Measurements from ENCODE around the gene MGLL.

MGLL gene

GRCh38 chr3:127780536-127781400 is 41.5 kb downstream of the MGLL start:
- Mint-ChIP-seq H3K27ac (no peak overlapping the region), H3K4me1 (no peaks in the 10 kb centered on the region), H3K27me3 (no peaks in the 10 kb centered on the region), H3K4me3 (no peak overlapping the region), H3K36me3 (no peaks in the 10 kb centered on the region), H3K9me3 (no peaks in the 10 kb centered on the region)

DNA sequence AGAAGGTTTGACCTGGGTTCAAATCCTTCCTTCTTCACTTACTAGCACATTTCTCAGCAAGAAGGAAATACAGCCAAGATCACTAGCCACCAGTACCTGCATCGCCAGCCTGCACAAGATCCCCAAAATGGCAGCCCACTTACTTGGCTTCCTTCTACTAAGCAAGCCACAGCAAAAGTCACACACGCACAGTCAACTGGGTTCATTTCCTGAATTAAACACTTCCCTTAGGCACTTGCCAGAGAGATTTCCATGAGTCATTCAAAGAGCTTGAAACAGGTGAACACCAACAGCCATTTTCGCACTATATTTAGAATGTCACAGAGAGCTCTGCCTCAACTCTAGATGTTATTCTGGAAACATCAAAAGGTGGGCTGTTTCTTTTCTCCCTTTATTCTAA is 42.6 kb downstream of the MGLL start:
- Mint-ChIP-seq H3K36me3 (peaks cover 2% of the 10 kb centered on the region), H3K27ac (no peak overlapping the region), H3K27me3 (peaks cover 2% of the 10 kb centered on the region), H3K4me1 (peaks cover 3% of the 10 kb centered on the region), H3K4me3 (no peak overlapping the region), H3K9me3 (no peaks in the 10 kb centered on the region)

DNA sequence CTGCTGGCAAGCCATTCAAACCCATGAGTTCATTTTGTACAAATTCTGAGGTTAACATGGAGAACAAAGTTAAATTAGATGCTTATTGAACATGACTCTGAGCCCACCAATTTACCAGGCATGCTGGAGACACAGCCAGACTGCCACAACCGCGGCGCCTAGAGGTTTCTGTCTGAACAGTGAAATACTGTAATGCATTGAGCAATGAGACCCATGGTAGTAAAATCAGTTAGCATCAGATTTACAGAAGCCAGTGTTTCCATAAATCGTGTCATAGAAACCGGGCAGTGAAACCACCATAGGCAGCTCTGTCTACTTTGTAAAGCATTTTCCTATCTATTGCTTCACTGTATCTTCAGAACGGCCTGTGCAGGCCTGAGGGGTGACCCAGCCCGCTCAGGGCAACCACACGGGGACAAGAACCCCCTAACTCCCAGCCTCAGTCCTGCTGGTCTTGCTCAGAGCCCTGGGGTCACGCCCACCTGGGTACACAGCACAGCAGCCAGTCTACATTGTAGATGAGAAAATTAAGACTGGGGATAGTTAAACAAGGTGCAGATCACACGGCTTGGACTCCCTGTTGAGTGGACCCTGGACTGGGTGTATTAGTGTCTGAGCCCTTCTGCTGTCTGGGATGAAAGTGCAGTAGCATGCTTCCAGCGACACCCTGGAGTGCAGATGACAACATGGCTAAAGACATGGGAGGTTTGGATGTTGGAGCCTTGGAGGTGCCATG is 44.2 kb downstream of the MGLL start:
- Mint-ChIP-seq H3K4me3 (no peak overlapping the region), H3K9me3 (no peaks in the 10 kb centered on the region), H3K4me1 (peaks cover 3% of the 10 kb centered on the region), H3K27me3 (peaks cover 2% of the 10 kb centered on the region), H3K27ac (no peak overlapping the region), H3K36me3 (peaks cover 2% of the 10 kb centered on the region)

DNA sequence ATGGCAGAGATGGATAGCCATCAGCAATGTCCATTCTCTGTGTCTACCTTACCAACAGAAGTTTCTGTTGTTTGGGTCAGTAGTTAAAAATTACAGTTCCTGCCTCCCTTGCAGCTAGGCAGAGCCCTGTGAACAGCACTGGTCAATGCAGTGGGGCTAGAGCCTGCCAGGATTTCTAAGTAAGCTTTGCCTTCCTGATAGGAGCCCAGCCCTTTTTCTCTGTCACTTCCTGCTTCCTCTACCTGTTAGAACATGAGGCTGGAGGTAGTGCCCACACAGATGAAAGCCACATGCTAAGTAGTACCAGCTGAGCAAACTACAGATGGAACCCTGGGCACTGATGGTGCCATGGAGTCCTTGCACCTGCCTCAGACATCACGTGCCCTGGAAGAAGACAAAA is 45.0 kb downstream of the MGLL start:
- Mint-ChIP-seq H3K4me3 (no peak overlapping the region), H3K9me3 (no peaks in the 10 kb centered on the region), H3K27me3 (peaks cover 2% of the 10 kb centered on the region), H3K4me1 (peaks cover 3% of the 10 kb centered on the region), H3K27ac (no peak overlapping the region), H3K36me3 (peaks cover 2% of the 10 kb centered on the region)

DNA sequence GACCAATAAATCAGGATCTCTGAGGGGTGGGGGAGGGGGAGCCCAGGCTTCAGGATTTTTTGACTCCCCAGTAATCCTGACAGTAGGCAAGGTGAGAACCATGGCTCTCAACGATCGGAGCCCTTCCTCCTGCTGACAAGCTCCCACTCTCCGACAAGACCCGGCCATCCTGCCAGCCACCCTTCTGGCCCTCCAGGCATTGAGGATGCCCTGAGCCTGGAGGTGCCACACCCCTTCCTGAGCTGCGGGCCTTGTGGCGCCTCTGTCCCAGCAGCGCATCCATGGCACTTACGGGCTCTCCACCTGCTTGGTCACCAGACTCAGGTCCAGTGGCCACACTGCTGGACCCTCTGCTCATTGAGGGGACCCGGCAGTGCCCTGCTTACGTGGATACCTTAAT is 46.0 kb downstream of the MGLL start:
- Mint-ChIP-seq H3K36me3 (peaks cover 2% of the 10 kb centered on the region), H3K27me3 (peaks cover 2% of the 10 kb centered on the region), H3K4me3 (no peak overlapping the region), H3K9me3 (no peaks in the 10 kb centered on the region), H3K4me1 (peaks cover 3% of the 10 kb centered on the region), H3K27ac (no peak overlapping the region)

DNA sequence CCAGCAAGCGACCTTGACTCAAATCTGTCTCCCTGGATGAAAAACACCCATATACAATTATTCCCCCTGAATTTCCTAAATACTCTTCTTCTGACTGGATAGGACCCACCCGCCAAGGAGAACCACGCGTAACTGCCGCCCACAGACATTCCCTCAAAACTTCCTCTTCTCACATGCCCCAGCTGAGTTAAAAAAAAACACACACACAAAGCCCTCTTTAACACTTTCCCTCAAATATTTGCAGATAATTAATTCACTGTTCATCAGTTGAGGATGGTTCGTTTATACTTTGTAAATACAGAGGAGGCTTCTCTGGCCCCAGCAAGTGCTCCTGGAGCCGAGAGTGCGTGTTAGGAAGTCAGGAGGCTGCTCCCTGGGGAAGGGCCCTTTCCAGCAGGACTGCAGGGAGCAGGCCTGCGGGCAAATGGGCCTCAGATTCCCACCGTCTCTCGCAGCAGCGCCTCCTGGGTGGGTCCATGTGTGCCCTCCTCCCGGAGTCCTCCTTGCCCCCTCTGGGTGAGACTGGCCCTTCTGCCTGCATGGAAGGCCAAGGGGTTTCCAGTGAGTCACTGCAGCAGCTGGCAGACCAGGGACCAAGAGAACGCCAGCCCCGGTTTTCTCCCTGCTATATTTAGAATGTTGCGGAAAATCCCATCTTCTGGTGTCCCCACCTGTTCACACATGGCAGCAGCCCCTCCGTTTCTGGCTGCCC is 46.8 kb downstream of the MGLL start:
- Mint-ChIP-seq H3K27me3 (peaks cover 2% of the 10 kb centered on the region), H3K4me1 (peaks cover 3% of the 10 kb centered on the region), H3K9me3 (no peaks in the 10 kb centered on the region), H3K36me3 (peaks cover 2% of the 10 kb centered on the region), H3K27ac (peak overlapping the region; percentile 78), H3K4me3 (no peak overlapping the region)

GRCh38 chr3:127774647-127775046 is 47.7 kb downstream of the MGLL start:
- Mint-ChIP-seq H3K9me3 (no peaks in the 10 kb centered on the region), H3K36me3 (peaks cover 2% of the 10 kb centered on the region), H3K27ac (no peak overlapping the region), H3K4me1 (peaks cover 3% of the 10 kb centered on the region), H3K27me3 (peaks cover 2% of the 10 kb centered on the region), H3K4me3 (no peak overlapping the region)

DNA sequence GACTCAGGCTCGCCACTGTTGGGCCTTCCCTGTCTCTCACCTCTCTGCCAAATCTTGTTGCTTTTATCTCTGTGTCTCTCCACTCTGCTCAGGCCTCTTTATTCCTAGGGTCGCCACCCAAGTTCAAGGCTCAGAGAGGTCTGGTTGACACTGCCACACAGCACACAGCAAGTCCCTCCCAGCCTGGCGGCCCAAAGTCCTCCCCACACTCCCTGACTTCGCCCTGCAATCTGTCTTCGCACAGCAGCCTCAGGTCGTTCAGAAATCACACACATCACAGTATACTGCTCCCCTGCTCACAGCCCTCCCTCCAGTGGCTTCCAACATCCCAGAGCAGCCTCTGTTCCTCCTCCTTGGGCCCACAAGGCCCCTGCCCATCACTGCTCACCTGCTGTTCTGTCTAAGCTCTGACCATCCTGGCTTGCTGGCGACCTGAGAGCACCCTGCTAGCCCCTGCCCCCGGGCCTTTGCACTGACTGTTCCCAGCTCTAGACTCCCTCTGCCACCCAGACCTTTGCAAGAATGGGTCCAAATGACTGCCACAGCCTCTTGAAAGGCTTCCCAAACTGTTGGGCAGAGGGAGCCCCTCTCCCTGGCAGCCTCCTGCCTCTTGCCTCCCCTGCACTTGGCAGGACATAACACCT is 48.4 kb downstream of the MGLL start:
- Mint-ChIP-seq H3K27me3 (peaks cover 2% of the 10 kb centered on the region), H3K27ac (no peak overlapping the region), H3K4me1 (peaks cover 3% of the 10 kb centered on the region), H3K9me3 (no peaks in the 10 kb centered on the region), H3K4me3 (no peak overlapping the region), H3K36me3 (peaks cover 2% of the 10 kb centered on the region)

DNA sequence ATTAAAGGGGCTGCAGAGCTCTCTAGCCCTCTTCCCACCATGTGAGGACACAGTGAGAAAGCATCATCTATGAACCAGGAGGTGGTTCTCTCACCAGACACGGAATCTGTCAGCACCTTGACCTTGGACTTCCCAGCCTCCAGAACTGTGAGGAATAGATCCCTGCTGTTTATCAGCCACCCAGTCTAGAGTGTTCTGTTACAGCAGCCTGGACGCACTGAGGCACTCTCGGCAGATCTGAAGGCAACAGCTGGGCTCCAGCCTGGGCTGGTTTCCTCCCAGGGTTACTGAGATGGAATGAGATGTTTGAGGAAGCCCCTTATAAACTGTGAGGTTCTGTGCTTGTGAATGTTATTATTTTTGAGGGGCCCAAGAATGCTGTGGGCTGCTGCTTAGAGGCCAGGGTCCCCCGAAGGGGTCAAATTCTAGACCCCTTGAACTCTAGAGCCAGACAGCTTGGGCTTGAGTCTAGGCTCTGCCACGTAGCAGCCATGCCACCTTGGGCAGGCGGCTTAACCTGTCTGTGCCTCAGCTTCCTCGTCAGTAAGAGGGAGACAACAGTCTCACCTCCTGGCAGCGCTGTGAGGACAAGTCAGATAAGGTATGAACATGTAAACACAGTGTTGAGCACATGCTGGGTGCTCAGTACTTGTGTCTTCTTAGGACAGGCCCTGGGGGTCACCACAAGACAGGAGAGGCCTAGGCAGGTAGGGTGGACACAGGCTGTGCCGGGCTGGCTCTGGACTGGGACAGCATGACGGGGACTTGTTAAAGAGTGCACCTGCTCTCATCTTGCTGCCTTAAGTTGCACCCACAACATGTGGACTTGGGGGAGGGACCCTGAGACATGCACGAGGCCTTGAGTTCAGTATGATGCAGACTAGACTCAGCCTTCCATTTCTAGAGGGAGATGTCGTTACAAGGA is 49.2 kb downstream of the MGLL start:
- Mint-ChIP-seq H3K9me3 (no peaks in the 10 kb centered on the region), H3K36me3 (peaks cover 3% of the 10 kb centered on the region), H3K4me1 (peaks cover 3% of the 10 kb centered on the region), H3K27ac (no peak overlapping the region), H3K4me3 (no peak overlapping the region), H3K27me3 (peaks cover 2% of the 10 kb centered on the region)

- Mint-ChIP-seq H3K27ac (no peak overlapping the region), H3K27me3 (peaks cover 2% of the 10 kb centered on the region), H3K36me3 (peaks cover 3% of the 10 kb centered on the region), H3K4me3 (no peak overlapping the region), H3K4me1 (peaks cover 3% of the 10 kb centered on the region), H3K9me3 (no peaks in the 10 kb centered on the region)
These were observed 50.0 kb downstream of the MGLL start for GRCh38 chr3:127772273-127772672.

DNA sequence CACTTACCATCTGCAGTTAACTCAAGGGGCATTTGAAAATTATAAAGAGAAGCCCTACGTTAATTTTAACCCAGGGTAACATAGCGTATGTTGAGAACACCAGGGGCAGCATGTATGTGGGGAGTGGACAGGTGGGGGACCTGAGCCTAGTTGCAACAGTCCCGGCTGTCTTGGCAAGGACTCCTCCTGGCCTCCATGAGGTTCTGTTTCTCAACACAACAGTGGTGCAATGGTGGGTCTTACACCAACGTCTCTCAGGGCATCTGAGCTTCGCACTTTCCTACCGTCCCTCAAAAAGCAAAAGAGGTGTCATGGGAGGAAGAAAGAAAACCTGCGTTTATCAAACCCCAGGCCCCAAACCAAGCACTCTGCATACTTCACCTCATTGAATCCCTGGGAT is 50.6 kb downstream of the MGLL start:
- Mint-ChIP-seq H3K36me3 (peaks cover 3% of the 10 kb centered on the region), H3K27me3 (peaks cover 2% of the 10 kb centered on the region), H3K9me3 (no peaks in the 10 kb centered on the region), H3K27ac (no peak overlapping the region), H3K4me1 (peaks cover 3% of the 10 kb centered on the region), H3K4me3 (no peak overlapping the region)

GRCh38 chr3:127770671-127771355 is 51.5 kb downstream of the MGLL start:
- H3K4me1 Mint-ChIP-seq: peaks cover 3% of the 10 kb centered on the region
- H3K36me3 Mint-ChIP-seq: peaks cover 3% of the 10 kb centered on the region

GRCh38 chr3:127769284-127770081 is 52.8 kb downstream of the MGLL start:
- Mint-ChIP-seq H3K27me3 (no peaks in the 10 kb centered on the region), H3K36me3 (peaks cover 1% of the 10 kb centered on the region), H3K4me3 (no peak overlapping the region), H3K27ac (no peak overlapping the region), H3K4me1 (no peaks in the 10 kb centered on the region), H3K9me3 (no peaks in the 10 kb centered on the region)

More at GRCh38 chr3:127770671-127771355, 51.5 kb downstream of the MGLL start:
- Mint-ChIP-seq H3K9me3 (no peaks in the 10 kb centered on the region), H3K27ac (no peak overlapping the region), H3K4me3 (no peak overlapping the region), H3K27me3 (peaks cover 2% of the 10 kb centered on the region)

Data from activated naive CD4-positive, alpha-beta T cell treated with anti-CD3 and anti-CD28 coated beads, Interleukin-2, amount 50 U/mL, for 24 hours (primary cell).